ENCODE data around the gene HNRNPA3.

Gene HNRNPA3

GRCh38 chr2:177165721-177166711, 46.6 kb upstream of the HNRNPA3 start (continued):
- TF ChIP-seq, protein P1, sequence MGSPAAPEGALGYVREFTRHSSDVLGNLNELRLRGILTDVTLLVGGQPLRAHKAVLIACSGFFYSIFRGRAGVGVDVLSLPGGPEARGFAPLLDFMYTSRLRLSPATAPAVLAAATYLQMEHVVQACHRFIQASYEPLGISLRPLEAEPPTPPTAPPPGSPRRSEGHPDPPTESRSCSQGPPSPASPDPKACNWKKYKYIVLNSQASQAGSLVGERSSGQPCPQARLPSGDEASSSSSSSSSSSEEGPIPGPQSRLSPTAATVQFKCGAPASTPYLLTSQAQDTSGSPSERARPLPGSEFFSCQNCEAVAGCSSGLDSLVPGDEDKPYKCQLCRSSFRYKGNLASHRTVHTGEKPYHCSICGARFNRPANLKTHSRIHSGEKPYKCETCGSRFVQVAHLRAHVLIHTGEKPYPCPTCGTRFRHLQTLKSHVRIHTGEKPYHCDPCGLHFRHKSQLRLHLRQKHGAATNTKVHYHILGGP (tag by site-specific recombination; IDR thresholded peaks at IDR 0.05) = no peak
- TF ChIP-seq ZNF394 (tag by site-specific recombination; IDR thresholded peaks at IDR 0.05; ENCODE audit: borderline replicate concordance) = no peak
- no peak for TF ChIP-seq ZNF426 (tag by site-specific recombination; IDR thresholded peaks at IDR 0.05)
- no peak for TF ChIP-seq ZNF169 (tag by site-specific recombination; IDR thresholded peaks at IDR 0.05)
- TF ChIP-seq ZNF843 (tag by site-specific recombination; IDR thresholded peaks at IDR 0.05) = 0 out of 2 replicates have a peak, but pooled peaks have one; percentile 26
- no peak for TF ChIP-seq KLF17 (tag by site-specific recombination; IDR thresholded peaks at IDR 0.05)
- no peak for TF ChIP-seq ZSCAN16 (tag by site-specific recombination; IDR thresholded peaks at IDR 0.05)
- TF ChIP-seq YY2 (tag by site-specific recombination; IDR thresholded peaks at IDR 0.05) = no peak
- TF ChIP-seq KLF1 (tag by site-specific recombination; IDR thresholded peaks at IDR 0.05) = no peak
- TF ChIP-seq ZFP69B (tag by site-specific recombination; IDR thresholded peaks at IDR 0.05) = peak; percentile 60; the same call in 1 of the 2 replicates
- no peak for TF ChIP-seq ZNF280C (tag by site-specific recombination; IDR thresholded peaks at IDR 0.05)
- no peak for TF ChIP-seq ZBTB48 (tag by site-specific recombination; IDR thresholded peaks at IDR 0.05)
- TF ChIP-seq REPIN1 (tag by site-specific recombination; IDR thresholded peaks at IDR 0.05; ENCODE audit: low read depth) = no peak
- TF ChIP-seq ZNF140 (tag by site-specific recombination; IDR thresholded peaks at IDR 0.05) = no peak
- TF ChIP-seq ZNF837 (tag by site-specific recombination; IDR thresholded peaks at IDR 0.05) = no peak
- TF ChIP-seq ZNF514 (tag by site-specific recombination; IDR thresholded peaks at IDR 0.05) = no peak
- no peak for TF ChIP-seq ZNF341 (tag by site-specific recombination; IDR thresholded peaks at IDR 0.05; ENCODE audit: low read depth)
- TF ChIP-seq ZSCAN23 (tag by site-specific recombination; IDR thresholded peaks at IDR 0.05) = no peak
- TF ChIP-seq ZNF138 (tag by site-specific recombination; IDR thresholded peaks at IDR 0.05; ENCODE audit: borderline replicate concordance) = no peak
- TF ChIP-seq ZBTB26 (tag by site-specific recombination; optimal IDR thresholded peaks at IDR 0.05) = no peak
- TF ChIP-seq TRIM28 (IDR thresholded peaks at IDR 0.05; ENCODE audit: borderline replicate concordance, low read length) = peak; percentile 62; the same call in 1 of the 2 replicates
- no peak for TF ChIP-seq AEBP2 (tag by site-specific recombination; IDR thresholded peaks at IDR 0.05; ENCODE audit: borderline replicate concordance)
- no peak for TF ChIP-seq GLI4 (tag by site-specific recombination; IDR thresholded peaks at IDR 0.05)
- TF ChIP-seq WT1 (tag by site-specific recombination; IDR thresholded peaks at IDR 0.05) = 0 out of 2 replicates have a peak, but pooled peaks have one; percentile 8
- no peak for TF ChIP-seq ZNF175 (tag by site-specific recombination; IDR thresholded peaks at IDR 0.05)
- peak; percentile 92 for TF ChIP-seq ZNF664 (tag by site-specific recombination; IDR thresholded peaks at IDR 0.05)
- TF ChIP-seq, protein P2, sequence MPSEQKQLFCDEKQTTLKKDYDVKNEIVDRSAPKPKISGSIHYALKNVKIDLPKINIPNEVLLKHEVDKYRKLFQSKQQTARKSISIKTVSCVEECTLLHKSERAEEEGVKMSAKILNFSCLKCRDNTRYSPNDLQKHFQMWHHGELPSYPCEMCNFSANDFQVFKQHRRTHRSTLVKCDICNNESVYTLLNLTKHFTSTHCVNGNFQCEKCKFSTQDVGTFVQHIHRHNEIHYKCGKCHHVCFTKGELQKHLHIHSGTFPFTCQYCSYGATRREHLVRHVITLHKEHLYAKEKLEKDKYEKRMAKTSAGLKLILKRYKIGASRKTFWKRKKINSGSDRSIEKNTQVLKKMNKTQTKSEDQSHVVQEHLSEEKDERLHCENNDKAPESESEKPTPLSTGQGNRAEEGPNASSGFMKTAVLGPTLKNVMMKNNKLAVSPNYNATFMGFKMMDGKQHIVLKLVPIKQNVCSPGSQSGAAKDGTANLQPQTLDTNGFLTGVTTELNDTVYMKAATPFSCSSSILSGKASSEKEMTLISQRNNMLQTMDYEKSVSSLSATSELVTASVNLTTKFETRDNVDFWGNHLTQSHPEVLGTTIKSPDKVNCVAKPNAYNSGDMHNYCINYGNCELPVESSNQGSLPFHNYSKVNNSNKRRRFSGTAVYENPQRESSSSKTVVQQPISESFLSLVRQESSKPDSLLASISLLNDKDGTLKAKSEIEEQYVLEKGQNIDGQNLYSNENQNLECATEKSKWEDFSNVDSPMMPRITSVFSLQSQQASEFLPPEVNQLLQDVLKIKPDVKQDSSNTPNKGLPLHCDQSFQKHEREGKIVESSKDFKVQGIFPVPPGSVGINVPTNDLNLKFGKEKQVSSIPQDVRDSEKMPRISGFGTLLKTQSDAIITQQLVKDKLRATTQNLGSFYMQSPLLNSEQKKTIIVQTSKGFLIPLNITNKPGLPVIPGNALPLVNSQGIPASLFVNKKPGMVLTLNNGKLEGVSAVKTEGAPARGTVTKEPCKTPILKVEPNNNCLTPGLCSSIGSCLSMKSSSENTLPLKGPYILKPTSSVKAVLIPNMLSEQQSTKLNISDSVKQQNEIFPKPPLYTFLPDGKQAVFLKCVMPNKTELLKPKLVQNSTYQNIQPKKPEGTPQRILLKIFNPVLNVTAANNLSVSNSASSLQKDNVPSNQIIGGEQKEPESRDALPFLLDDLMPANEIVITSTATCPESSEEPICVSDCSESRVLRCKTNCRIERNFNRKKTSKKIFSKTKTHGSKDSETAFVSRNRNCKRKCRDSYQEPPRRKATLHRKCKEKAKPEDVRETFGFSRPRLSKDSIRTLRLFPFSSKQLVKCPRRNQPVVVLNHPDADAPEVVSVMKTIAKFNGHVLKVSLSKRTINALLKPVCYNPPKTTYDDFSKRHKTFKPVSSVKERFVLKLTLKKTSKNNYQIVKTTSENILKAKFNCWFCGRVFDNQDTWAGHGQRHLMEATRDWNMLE (tag by site-specific recombination; conservative IDR thresholded peaks at IDR 0.05; ENCODE audit: low read depth) = no peak
